ENCODE results near the gene PNPLA2.

DNA sequence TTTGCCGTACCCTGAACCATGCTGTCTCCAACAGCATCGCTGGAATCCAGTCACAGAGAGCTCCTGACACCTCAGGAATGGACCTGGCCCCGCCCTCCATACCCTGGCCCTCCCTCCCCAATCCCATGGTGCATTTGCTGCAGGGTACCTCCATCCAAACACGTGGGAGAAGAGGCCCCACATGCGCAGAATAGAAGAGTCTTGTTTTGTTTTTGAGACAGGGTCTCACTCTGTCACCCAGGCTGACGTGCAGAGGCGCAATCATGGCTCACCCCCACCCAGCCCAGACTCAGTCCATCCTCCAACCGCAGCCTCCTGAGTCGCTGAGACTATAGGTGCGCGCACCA, 2.3 kb upstream of the PNPLA2 start:
- TF ChIP-seq ELF4 (IDR thresholded peaks at IDR 0.05) = no peak
- no peak for TF ChIP-seq SUZ12 (IDR thresholded peaks at IDR 0.05)
- TF ChIP-seq, protein P1, sequence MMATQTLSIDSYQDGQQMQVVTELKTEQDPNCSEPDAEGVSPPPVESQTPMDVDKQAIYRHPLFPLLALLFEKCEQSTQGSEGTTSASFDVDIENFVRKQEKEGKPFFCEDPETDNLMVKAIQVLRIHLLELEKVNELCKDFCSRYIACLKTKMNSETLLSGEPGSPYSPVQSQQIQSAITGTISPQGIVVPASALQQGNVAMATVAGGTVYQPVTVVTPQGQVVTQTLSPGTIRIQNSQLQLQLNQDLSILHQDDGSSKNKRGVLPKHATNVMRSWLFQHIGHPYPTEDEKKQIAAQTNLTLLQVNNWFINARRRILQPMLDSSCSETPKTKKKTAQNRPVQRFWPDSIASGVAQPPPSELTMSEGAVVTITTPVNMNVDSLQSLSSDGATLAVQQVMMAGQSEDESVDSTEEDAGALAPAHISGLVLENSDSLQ (IDR thresholded peaks at IDR 0.05) = no peak
- no peak for TF ChIP-seq FOXA1 (IDR thresholded peaks at IDR 0.05)
- no peak for TF ChIP-seq ZNF384 (IDR thresholded peaks at IDR 0.05)
- no peak for TF ChIP-seq LEF1 (IDR thresholded peaks at IDR 0.05; ENCODE audit: borderline replicate concordance)
- TF ChIP-seq FOXM1 (IDR thresholded peaks at IDR 0.05; ENCODE audit: borderline replicate concordance) = no peak
- no peak for TF ChIP-seq BHLHE40 (IDR thresholded peaks at IDR 0.05; ENCODE audit: borderline replicate concordance)
- TF ChIP-seq FOXK2 (IDR thresholded peaks at IDR 0.05) = no peak
